GM12875 (cell line): ENCODE measurements around the gene JHY.
A peak's percentile ranks its signal among the peaks of the same experiment; 100 is the strongest.

Experiments
- H3K4me3 ChIP-seq: one replicate; pipeline ENCODE4 v1.5.1; 2011; ENCODE audit warnings: low read depth, low read length, control low read depth
- TF ChIP-seq, protein P1 (sequence below): IDR thresholded peaks from 2 replicates; pipeline ENCODE4 v1.5.1; 2011; ENCODE audit warnings: low read depth, mild to moderate bottlenecking, control low read depth, inconsistent platforms, low read length, moderate library complexity, borderline replicate concordance; ENCODE audit not compliant: insufficient read depth

The JHY gene

GRCh38 chr11:122848186-122848585 lies 34.4 kb upstream of the JHY start:
- TF ChIP-seq, protein P1, sequence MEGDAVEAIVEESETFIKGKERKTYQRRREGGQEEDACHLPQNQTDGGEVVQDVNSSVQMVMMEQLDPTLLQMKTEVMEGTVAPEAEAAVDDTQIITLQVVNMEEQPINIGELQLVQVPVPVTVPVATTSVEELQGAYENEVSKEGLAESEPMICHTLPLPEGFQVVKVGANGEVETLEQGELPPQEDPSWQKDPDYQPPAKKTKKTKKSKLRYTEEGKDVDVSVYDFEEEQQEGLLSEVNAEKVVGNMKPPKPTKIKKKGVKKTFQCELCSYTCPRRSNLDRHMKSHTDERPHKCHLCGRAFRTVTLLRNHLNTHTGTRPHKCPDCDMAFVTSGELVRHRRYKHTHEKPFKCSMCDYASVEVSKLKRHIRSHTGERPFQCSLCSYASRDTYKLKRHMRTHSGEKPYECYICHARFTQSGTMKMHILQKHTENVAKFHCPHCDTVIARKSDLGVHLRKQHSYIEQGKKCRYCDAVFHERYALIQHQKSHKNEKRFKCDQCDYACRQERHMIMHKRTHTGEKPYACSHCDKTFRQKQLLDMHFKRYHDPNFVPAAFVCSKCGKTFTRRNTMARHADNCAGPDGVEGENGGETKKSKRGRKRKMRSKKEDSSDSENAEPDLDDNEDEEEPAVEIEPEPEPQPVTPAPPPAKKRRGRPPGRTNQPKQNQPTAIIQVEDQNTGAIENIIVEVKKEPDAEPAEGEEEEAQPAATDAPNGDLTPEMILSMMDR, result no peak
- H3K4me3 ChIP-seq, result no peak overlapping the region

GRCh38 chr11:122850076-122850631 lies 32.4 kb upstream of the JHY start:
- TF ChIP-seq, protein P1, result no peak
- no peak overlapping the region for H3K4me3 ChIP-seq

- TF ChIP-seq, protein P1, result no peak
- no peak overlapping the region for H3K4me3 ChIP-seq
Measured at GRCh38 chr11:122851366-122851966, 31.1 kb upstream of the JHY start.

DNA sequence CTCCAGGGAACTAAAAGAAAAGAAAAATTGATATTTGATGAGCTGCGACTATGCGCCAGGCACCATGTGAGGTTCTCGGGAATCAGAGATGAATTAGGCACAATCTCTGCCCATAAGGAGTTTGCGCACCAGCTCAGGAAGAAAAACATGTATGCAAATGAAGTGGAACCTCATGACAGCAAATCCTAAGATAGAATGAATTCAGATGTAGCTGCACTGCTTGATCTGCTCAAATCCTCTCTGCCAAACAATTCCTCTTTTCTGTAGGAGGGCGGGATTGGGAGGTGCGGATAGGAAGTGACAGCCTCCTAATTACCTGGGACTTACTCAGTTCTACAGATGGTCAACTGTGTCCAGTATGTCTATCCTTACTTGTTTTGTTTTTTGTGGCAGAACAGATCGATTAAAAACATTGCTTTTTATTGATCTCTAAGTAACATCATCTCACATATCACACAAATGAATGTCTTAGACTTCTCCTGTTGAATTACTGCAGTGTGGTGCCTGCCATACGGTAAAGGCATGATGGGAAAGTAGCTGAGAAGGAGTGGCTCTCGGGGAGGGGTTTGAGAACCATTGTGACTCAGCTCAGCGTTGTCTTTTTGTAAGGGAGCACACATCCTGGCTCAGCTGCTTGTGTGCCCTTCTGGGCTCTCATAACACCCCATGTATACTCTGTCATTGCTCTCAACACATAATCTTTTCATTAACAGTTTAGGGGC lies 30.3 kb upstream of the JHY start:
- TF ChIP-seq, protein P1, result no peak
- H3K4me3 ChIP-seq, result no peak overlapping the region

- TF ChIP-seq, protein P1, result no peak
- no peak overlapping the region for H3K4me3 ChIP-seq
Measured at GRCh38 chr11:122852796-122853160, 29.8 kb upstream of the JHY start.

DNA sequence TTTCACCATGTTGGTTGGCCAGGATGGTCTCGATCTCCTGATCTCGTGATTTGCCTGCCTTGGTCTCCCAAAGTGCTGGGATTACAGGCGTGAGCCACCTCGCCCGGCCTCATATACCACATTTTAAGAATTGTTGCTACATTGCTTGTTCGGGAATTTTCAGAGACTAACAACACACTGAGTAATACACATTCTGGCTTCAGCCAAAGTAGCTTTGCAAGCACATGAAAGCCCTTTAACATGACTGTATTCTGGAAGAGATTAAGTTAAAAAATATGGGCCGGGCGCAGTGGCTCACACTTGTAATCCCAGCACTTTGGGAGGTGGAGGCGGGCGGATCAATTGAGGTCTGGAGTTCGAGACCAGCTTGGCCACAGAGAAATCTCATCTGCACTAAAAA lies 29.3 kb upstream of the JHY start:
- TF ChIP-seq, protein P1, result no peak
- no peak overlapping the region for H3K4me3 ChIP-seq

- TF ChIP-seq, protein P1, result peak; percentile 41; the same call in 1 of the 2 replicates
- no peak overlapping the region for H3K4me3 ChIP-seq
Measured at GRCh38 chr11:122853971-122854446, 28.6 kb upstream of the JHY start.
